NCI-H1105 (cell line): Measurements from ENCODE around the gene GRIA1.
A peak's percentile ranks its signal among the peaks of the same experiment; 100 is the strongest.

Experiments
- DNase-seq: peaks from one replicate; lab custom pipeline; 2025; lab: John Stamatoyannopoulos, UW

GRIA1 gene

GRCh38 chr5:153490118-153491037, at the start of gene GRIA1:
TSS of gene GRIA1 (plus strand) at chr5:153490670.
- no peak for DNase-seq

- DNase-seq, result peak; percentile 27
These were observed 44.4 kb upstream of the GRIA1 start for GRCh38 chr5:153445875-153446579.

- no peak for DNase-seq
These were observed 42.9 kb upstream of the GRIA1 start for GRCh38 chr5:153447534-153447933.

GRCh38 chr5:153456354-153456753, 34.1 kb upstream of the GRIA1 start:
- no peak for DNase-seq

GRCh38 chr5:153456993-153457392, 33.5 kb upstream of the GRIA1 start:
- DNase-seq, result no peak

- no peak for DNase-seq
These were observed 32.2 kb upstream of the GRIA1 start for GRCh38 chr5:153458268-153458667.

- peak; percentile 49 for DNase-seq
These were observed 31.3 kb upstream of the GRIA1 start for GRCh38 chr5:153459051-153459743.

GRCh38 chr5:153460421-153460820, 30.0 kb upstream of the GRIA1 start:
- DNase-seq, result no peak

GRCh38 chr5:153461341-153461740, 29.1 kb upstream of the GRIA1 start:
- no peak for DNase-seq

GRCh38 chr5:153463806-153464205, 26.7 kb upstream of the GRIA1 start:
- no peak for DNase-seq

GRCh38 chr5:153467546-153467945, 22.9 kb upstream of the GRIA1 start:
- no peak for DNase-seq

GRCh38 chr5:153469423-153469822, 21.0 kb upstream of the GRIA1 start:
- no peak for DNase-seq

GRCh38 chr5:153470736-153471135, 19.7 kb upstream of the GRIA1 start:
- no peak for DNase-seq

- DNase-seq, result no peak
These were observed 13.7 kb upstream of the GRIA1 start for GRCh38 chr5:153476767-153477166.

- no peak for DNase-seq
These were observed 10.1 kb upstream of the GRIA1 start for GRCh38 chr5:153480401-153480800.

GRCh38 chr5:153483482-153483881, 7.0 kb upstream of the GRIA1 start:
- DNase-seq, result no peak

- DNase-seq, result no peak
These were observed 4.8 kb upstream of the GRIA1 start for GRCh38 chr5:153485641-153486040.

GRCh38 chr5:153486771-153487170, 3.7 kb upstream of the GRIA1 start:
- DNase-seq, result no peak

- DNase-seq, result no peak
These were observed 859 bp upstream of the GRIA1 start for GRCh38 chr5:153489611-153490010.

GRCh38 chr5:153491038-153491744, 721 bp downstream of the GRIA1 start:
- DNase-seq, result no peak

- no peak for DNase-seq
These were observed 1.4 kb downstream of the GRIA1 start for GRCh38 chr5:153491856-153492255.

- no peak for DNase-seq
These were observed 6.4 kb downstream of the GRIA1 start for GRCh38 chr5:153496835-153497234.
